CD4-positive, alpha-beta T cell treated with Interleukin-6 at 100 ng/mL for 8 hours (primary cell): ENCODE data around the gene RFTN1.
A peak's percentile ranks its signal among the peaks of the same experiment; 100 is the strongest.

Experiments
- DNase-seq: peaks from one replicate; pipeline ENCODE4 v3.0.0-alpha.2; 2020; ENCODE audit warnings: mixed read lengths, low spot score

RFTN1 gene

GRCh38 chr3:16513141-16514020, at the start of gene RFTN1:
RFTN1 (minus strand) TSS chr3:16513699; CDS start chr3:16493869, 19,830 bp downstream.
- peak; percentile 48 for DNase-seq

GRCh38 chr3:16559653-16560365, 46.3 kb upstream of the RFTN1 start:
- DNase-seq: no peak

- DNase-seq: no peak
Measured at GRCh38 chr3:16554126-16554525, 40.6 kb upstream of the RFTN1 start.

- no peak for DNase-seq
Measured at GRCh38 chr3:16552757-16553156, 39.3 kb upstream of the RFTN1 start.

- no peak for DNase-seq
Measured at GRCh38 chr3:16551342-16551976, 38.0 kb upstream of the RFTN1 start.

GRCh38 chr3:16550676-16551341, 37.3 kb upstream of the RFTN1 start:
- DNase-seq: peak; percentile 77

- DNase-seq: no peak
Measured at GRCh38 chr3:16550305-16550675, 36.8 kb upstream of the RFTN1 start.

GRCh38 chr3:16548721-16549120, 35.2 kb upstream of the RFTN1 start:
- no peak for DNase-seq

- DNase-seq: no peak
Measured at GRCh38 chr3:16547561-16548357, 34.3 kb upstream of the RFTN1 start.

GRCh38 chr3:16546186-16547010, 32.9 kb upstream of the RFTN1 start:
- no peak for DNase-seq

- no peak for DNase-seq
Measured at GRCh38 chr3:16545413-16546185, 32.1 kb upstream of the RFTN1 start.

GRCh38 chr3:16543242-16543864, 29.9 kb upstream of the RFTN1 start:
- no peak for DNase-seq

GRCh38 chr3:16538507-16538906, 25.0 kb upstream of the RFTN1 start:
- DNase-seq: no peak

GRCh38 chr3:16536996-16537395, 23.5 kb upstream of the RFTN1 start:
- DNase-seq: no peak

GRCh38 chr3:16536344-16536663, 22.8 kb upstream of the RFTN1 start:
- DNase-seq: no peak

GRCh38 chr3:16534640-16535262, 21.3 kb upstream of the RFTN1 start:
- DNase-seq: no peak

- DNase-seq: no peak
Measured at GRCh38 chr3:16533928-16534574, 20.6 kb upstream of the RFTN1 start.

- no peak for DNase-seq
Measured at GRCh38 chr3:16529264-16529663, 15.8 kb upstream of the RFTN1 start.
